ENCODE results near the gene SLC50A1.
A peak's percentile ranks its signal among the peaks of the same experiment; 100 is the strongest.

The SLC50A1 gene

DNA sequence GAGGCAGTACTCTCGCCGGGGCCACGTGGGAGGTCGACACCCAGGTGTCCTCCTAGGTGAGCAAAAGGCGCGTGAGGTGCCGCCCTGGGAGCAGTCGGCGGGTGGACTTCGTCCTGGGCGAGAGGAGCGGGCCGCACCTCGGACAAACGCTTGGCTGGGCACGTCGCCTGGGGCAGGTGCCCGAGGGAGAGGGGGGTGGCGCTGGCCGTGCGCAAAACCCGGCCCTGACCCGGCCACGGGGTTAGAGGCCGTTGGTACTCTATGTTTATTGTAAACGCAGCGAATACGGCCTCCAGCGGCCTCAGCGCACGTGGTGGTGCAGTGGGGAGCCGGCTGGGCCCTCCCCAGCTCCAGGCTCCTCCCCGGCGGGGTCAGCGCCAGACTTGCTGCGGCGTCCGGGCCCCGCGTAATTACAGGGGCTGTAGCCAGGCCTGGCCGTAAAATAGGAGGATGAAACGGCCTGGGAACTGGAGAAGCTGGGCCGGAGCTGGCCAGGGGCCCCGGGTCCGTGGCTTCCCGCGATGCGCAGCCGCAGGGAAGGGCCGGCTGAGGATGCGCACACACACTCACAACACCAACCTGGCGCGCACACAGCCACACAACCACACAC, 9.6 kb upstream of the SLC50A1 start:
- no peak overlapping the region for H3K4me3 ChIP-seq (ENCODE audit: low read depth, low read length)
- DNase-seq (ENCODE audit: low read depth), result no peak
- TF ChIP-seq, protein P1, sequence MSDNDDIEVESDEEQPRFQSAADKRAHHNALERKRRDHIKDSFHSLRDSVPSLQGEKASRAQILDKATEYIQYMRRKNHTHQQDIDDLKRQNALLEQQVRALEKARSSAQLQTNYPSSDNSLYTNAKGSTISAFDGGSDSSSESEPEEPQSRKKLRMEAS (IDR thresholded peaks at IDR 0.05; ENCODE audit: low read depth, low read length), result no peak
- TF ChIP-seq, protein P2, sequence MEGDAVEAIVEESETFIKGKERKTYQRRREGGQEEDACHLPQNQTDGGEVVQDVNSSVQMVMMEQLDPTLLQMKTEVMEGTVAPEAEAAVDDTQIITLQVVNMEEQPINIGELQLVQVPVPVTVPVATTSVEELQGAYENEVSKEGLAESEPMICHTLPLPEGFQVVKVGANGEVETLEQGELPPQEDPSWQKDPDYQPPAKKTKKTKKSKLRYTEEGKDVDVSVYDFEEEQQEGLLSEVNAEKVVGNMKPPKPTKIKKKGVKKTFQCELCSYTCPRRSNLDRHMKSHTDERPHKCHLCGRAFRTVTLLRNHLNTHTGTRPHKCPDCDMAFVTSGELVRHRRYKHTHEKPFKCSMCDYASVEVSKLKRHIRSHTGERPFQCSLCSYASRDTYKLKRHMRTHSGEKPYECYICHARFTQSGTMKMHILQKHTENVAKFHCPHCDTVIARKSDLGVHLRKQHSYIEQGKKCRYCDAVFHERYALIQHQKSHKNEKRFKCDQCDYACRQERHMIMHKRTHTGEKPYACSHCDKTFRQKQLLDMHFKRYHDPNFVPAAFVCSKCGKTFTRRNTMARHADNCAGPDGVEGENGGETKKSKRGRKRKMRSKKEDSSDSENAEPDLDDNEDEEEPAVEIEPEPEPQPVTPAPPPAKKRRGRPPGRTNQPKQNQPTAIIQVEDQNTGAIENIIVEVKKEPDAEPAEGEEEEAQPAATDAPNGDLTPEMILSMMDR (IDR thresholded peaks at IDR 0.05; ENCODE audit: low read depth, low read length), result no peak
- TF ChIP-seq MYC (IDR thresholded peaks at IDR 0.05; ENCODE audit: low read depth, low read length) (no peak), POLR2A (IDR thresholded peaks at IDR 0.05; ENCODE audit: extremely low read depth, insufficient read length) (no peak)

DNA sequence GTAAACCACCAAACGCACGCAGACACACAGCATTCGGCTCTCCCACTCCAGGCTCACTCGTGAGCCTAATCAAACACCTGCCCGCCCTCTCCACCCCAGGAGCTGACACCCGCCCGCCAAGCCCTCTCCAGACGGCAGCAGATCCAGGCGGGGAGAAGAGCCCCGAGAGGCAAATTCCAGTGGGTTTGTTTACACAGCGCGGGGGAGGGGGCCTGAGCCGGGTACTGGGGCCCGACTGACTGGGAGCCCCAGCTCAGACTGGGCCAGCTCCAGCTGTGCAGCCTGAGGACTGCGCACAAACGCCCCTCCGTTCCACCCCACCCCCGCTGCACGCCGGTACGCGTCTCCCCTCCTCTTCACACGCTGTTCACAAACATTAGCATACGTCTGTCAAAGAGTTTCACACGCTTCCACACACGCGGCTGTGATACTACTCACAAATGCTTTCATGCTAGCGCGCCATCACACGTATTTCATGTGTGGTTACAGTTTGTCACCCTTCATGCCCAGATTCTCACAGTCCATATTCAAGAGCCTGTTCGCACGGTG, 9.0 kb upstream of the SLC50A1 start:
- H3K4me3 ChIP-seq (ENCODE audit: low read depth, low read length), result no peak overlapping the region
- TF ChIP-seq, protein P1 (IDR thresholded peaks at IDR 0.05; ENCODE audit: low read depth, low read length), result no peak
- TF ChIP-seq POLR2A (IDR thresholded peaks at IDR 0.05; ENCODE audit: extremely low read depth, insufficient read length) (no peak), MYC (IDR thresholded peaks at IDR 0.05; ENCODE audit: low read depth, low read length) (no peak)
- TF ChIP-seq, protein P2 (IDR thresholded peaks at IDR 0.05; ENCODE audit: low read depth, low read length), result no peak
- DNase-seq (ENCODE audit: low read depth), result no peak

DNA sequence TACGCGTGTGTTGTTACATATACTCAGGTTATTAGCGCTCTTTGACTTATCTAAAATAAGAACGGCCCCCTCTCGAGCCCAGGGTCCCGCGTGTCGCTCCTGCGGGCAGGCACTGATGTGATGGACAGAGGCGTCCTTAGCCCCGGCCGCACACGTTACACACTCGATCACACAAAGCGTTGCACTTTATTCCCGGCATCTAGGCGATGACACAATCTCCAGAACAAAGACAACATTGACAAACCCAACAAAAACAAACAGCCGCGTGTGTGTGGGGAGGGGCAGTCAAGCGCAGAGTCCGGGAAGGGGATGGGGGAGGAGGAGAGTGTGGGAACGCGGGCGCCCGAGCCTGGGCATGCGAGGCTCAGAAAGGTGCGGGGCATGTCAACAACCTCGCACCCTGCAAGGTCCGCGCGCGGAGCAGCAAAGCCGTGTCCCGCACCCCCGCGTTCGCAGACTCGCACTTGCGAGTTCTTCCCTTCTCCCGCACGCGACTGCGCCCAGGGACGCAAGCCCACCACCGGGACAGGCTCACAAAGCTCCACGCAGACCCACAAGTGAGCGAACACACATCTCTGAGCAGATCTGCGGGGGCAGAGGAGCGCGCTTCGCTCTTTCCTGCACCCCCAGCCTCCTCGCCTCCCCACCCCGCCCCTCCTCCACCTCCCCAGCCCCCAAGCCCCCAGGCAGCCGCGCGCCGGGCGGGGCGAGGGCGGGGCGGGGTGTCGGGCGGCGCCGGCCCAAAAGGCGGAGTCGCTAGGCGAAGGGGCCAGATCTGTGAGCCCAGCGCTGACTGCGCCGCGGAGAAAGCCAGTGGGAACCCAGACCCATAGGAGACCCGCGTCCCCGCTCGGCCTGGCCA, 8.3 kb upstream of the SLC50A1 start, which contains the start of gene EFNA1:
Gene EFNA1 (plus strand): TSS at position 772 of the 862 bp plus-strand sequence. CDS start 102 bp downstream, outside the sequence.
- DNase-seq (ENCODE audit: low read depth), result peak; percentile 47
- peak within 1 kb of the TSS; percentile 38 for H3K4me3 ChIP-seq (ENCODE audit: low read depth, low read length)
- TF ChIP-seq, protein P2 (IDR thresholded peaks at IDR 0.05; ENCODE audit: low read depth, low read length), result no peak
- TF ChIP-seq POLR2A (IDR thresholded peaks at IDR 0.05; ENCODE audit: extremely low read depth, insufficient read length) (no peak), MYC (IDR thresholded peaks at IDR 0.05; ENCODE audit: low read depth, low read length) (no peak)
- TF ChIP-seq, protein P1 (IDR thresholded peaks at IDR 0.05; ENCODE audit: low read depth, low read length), result no peak

DNA sequence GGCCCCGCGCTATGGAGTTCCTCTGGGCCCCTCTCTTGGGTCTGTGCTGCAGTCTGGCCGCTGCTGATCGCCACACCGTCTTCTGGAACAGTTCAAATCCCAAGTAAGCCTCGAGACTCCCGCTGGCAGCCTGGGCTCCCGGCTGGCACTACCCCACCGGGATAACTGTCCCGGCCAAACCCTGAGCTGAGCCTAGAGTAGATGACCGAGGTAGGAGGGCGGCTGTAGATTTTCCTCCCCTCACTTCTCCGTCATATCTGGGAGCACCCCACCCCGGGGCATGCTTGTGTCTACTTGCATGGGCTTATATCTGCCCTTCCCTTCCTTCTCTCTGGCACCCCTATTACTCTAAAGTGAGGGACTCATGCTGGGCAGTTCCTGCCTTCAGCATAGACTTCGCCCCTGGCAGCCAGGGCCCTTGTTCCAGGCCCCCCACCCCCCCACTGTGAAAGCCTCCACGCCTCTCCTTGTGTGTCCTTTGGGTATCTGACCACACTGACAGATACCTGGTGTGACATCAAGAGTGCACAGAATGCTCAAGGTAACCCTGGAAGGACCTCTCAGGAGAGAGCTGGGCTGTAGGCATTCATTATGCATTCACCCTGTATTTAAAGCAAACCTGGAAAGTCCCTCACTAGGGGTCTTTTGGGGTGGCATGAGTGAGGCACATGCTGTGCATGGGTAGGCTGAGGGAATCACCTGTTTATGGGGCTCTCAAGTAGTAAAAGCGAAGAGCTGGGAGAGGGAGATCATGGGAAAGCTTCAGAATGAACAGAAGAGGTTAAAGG, 7.5 kb upstream of the SLC50A1 start:
- TF ChIP-seq MYC (IDR thresholded peaks at IDR 0.05; ENCODE audit: low read depth, low read length), result no peak
- TF ChIP-seq, protein P2 (IDR thresholded peaks at IDR 0.05; ENCODE audit: low read depth, low read length), result no peak
- TF ChIP-seq POLR2A (IDR thresholded peaks at IDR 0.05; ENCODE audit: extremely low read depth, insufficient read length), result no peak
- TF ChIP-seq, protein P1 (IDR thresholded peaks at IDR 0.05; ENCODE audit: low read depth, low read length), result no peak
- DNase-seq (ENCODE audit: low read depth), result no peak
- H3K4me3 ChIP-seq (ENCODE audit: low read depth, low read length), result peak overlapping the region; percentile 21

DNA sequence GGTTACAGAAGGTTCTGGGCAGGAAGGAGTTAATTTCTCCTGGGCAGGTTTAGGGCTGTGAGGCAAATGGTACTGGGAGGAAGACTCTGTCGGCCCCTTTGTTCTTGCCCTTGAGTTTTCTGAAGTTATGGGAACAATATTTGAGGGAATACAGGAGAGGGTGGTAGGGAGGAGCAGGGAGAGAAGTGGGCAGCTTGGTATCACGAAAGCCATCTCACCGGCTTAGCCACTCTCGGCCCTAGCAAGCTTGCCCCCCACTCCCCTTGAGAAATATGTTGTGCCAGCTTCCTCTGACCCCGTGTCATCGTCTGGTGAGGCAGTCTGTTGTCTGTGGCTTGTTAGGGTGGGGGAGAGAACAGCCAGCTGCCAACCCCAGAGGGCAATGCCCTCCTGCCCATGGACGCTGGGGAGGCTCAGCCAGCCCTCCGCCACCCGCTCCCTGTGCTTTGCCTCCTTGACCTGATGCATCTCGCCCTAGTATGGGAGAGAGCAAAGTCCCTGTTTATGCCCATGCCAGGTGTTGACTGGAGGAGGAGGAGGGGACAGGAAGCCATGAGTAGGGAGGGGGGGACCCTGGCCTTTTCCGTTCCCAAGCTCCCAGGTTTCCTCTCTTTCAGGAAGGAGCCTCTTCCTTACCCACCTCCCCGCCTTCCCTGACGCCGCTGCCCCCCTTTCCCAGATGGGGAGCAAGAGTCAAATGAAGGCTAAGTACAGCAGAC, 6.7 kb upstream of the SLC50A1 start:
- no peak for DNase-seq (ENCODE audit: low read depth)
- H3K4me3 ChIP-seq (ENCODE audit: low read depth, low read length), result no peak overlapping the region
- TF ChIP-seq POLR2A (IDR thresholded peaks at IDR 0.05; ENCODE audit: extremely low read depth, insufficient read length), result no peak
- TF ChIP-seq, protein P1 (IDR thresholded peaks at IDR 0.05; ENCODE audit: low read depth, low read length), result no peak
- TF ChIP-seq, protein P2 (IDR thresholded peaks at IDR 0.05; ENCODE audit: low read depth, low read length), result no peak
- no peak for TF ChIP-seq MYC (IDR thresholded peaks at IDR 0.05; ENCODE audit: low read depth, low read length)

Measured in NB4 (cell line).